Chondrocyte (in vitro differentiated cells): ENCODE measurements around the gene VWA2. TPM values are rescaled to one million over a fixed set of nuclear protein-coding genes. Genes with fewer than 3 reads are reported as not detected.

Experiments used
- DNase-seq: peaks from one replicate; pipeline ENCODE4 v3.0.0; 2021; ENCODE audit warnings: mixed read lengths, low spot score
- H3K27ac Mint-ChIP-seq: one replicate; pipeline ENCODE4 v1.8.0; 2021; ENCODE audit warnings: mild to moderate bottlenecking, moderate library complexity, mixed read lengths; ENCODE audit not compliant: unreplicated experiment
- H3K27me3 Mint-ChIP-seq: 2 replicates; pipeline ENCODE4 v1.8.0; 2021; ENCODE audit warnings: low read depth, mixed read lengths
- H3K36me3 Mint-ChIP-seq: 2 replicates; pipeline ENCODE4 v1.8.0; 2021; ENCODE audit warnings: low read depth, mixed read lengths
- H3K4me1 Mint-ChIP-seq: 2 replicates; pipeline ENCODE4 v1.8.0; 2021; ENCODE audit warnings: low read depth, mild to moderate bottlenecking, mixed read lengths
- H3K4me3 Mint-ChIP-seq: one replicate; pipeline ENCODE4 v1.8.0; 2021; ENCODE audit warnings: mild to moderate bottlenecking, moderate library complexity, mixed read lengths; ENCODE audit not compliant: unreplicated experiment
- H3K9me3 Mint-ChIP-seq: 2 replicates; pipeline ENCODE4 v1.8.0; 2021; ENCODE audit warnings: low read depth, mixed read lengths
- CTCF ChIP-seq: fragments of 200-600 bp; sonication (generic); IDR thresholded peaks from 2 replicates; pipeline ENCODE4 v1.5.0; 2021; ENCODE audit warnings: antibody characterized with exemption, mild to moderate bottlenecking, moderate library complexity
- total RNA-seq: library from RNA; stranded (reverse); gene quantifications from 3 replicates; pipeline ENCODE4 v1.2.1, GENCODE V29; 2021

VWA2 gene
- total RNA-seq, 1 donor from 2014 or later: not detected

GRCh38 chr10:114257498-114257897 is 18.4 kb downstream of the VWA2 start:
- TF ChIP-seq CTCF: no peak
- Mint-ChIP-seq H3K4me1 (peaks cover 4% of the 10 kb centered on the region), H3K27me3 (peaks cover 7% of the 10 kb centered on the region), H3K36me3 (peaks cover 1% of the 10 kb centered on the region), H3K9me3 (no peaks in the 10 kb centered on the region), H3K27ac (no peak overlapping the region), H3K4me3 (no peak overlapping the region)
- DNase-seq: no peak

- Mint-ChIP-seq H3K27ac (no peak overlapping the region), H3K36me3 (peaks cover 1% of the 10 kb centered on the region), H3K4me3 (no peak overlapping the region), H3K9me3 (no peaks in the 10 kb centered on the region), H3K4me1 (peaks cover 4% of the 10 kb centered on the region), H3K27me3 (peaks cover 5% of the 10 kb centered on the region)
- TF ChIP-seq CTCF: no peak
- DNase-seq: no peak
These were observed 19.3 kb downstream of the VWA2 start for GRCh38 chr10:114258274-114258840.

GRCh38 chr10:114259824-114260223 is 20.8 kb downstream of the VWA2 start:
- Mint-ChIP-seq H3K9me3 (no peaks in the 10 kb centered on the region), H3K36me3 (no peaks in the 10 kb centered on the region), H3K4me3 (no peak overlapping the region), H3K27me3 (no peaks in the 10 kb centered on the region), H3K4me1 (peaks cover 4% of the 10 kb centered on the region), H3K27ac (no peak overlapping the region)
- TF ChIP-seq CTCF: no peak
- DNase-seq: no peak

GRCh38 chr10:114260366-114260765 is 21.3 kb downstream of the VWA2 start:
- no peak for TF ChIP-seq CTCF
- Mint-ChIP-seq H3K27me3 (no peaks in the 10 kb centered on the region), H3K9me3 (no peaks in the 10 kb centered on the region), H3K4me1 (peaks cover 4% of the 10 kb centered on the region), H3K27ac (no peak overlapping the region), H3K36me3 (no peaks in the 10 kb centered on the region), H3K4me3 (no peak overlapping the region)
- no peak for DNase-seq

GRCh38 chr10:114261076-114261475 is 22.0 kb downstream of the VWA2 start:
- H3K36me3 Mint-ChIP-seq: no peaks in the 10 kb centered on the region
- H3K4me1 Mint-ChIP-seq: peaks cover 4% of the 10 kb centered on the region
- H3K27me3 Mint-ChIP-seq: no peaks in the 10 kb centered on the region
- no peaks in the 10 kb centered on the region for H3K9me3 Mint-ChIP-seq
- no peak overlapping the region for H3K4me3 Mint-ChIP-seq
- no peak for TF ChIP-seq CTCF
- DNase-seq: no peak
- no peak overlapping the region for H3K27ac Mint-ChIP-seq
